22Rv1 (cell line): ENCODE measurements around the gene VASN.

Experiments
- ZFX ChIP-seq: fragments of 450-650 bp; IDR thresholded peaks from 2 replicates; pipeline ENCODE4 v1.6.1; 2017; ENCODE audit warnings: antibody characterized with exemption, borderline replicate concordance
- TF ChIP-seq, protein P1 (sequence below): fragments of 450-650 bp; IDR thresholded peaks from 2 replicates; pipeline ENCODE4 v1.5.1; 2017; ENCODE audit warnings: mild to moderate bottlenecking

DNA sequence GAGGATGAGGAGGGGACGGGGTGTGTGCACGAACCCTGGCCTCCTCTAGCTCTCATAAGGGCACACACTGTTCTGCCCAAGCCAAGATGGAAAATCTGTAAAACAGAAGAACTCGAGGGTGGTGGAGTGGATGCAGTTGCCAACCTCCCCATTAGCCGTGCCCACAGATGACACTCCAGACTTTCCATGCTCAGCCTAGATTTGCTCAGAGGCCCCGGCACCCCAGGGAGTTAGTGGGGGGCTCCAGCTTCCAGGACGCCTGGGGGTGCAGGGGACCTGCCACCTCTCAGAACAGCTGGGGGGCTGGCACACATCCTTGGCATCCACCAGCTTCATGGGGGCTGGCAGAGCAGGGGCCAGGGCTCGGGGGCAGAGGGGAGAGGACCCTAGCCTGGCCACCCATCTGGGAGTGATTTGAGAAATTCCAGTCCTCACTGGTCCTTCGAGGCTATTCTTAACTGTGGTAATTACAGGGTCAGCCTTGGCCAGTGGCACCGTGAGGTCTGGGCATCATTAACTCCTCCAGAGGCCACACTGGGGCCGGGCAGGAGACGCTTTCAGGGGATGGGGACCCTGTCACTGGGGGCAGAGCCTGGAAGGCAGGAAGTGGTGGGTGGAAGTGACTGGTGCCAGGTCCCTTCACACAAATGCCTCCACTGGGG lies 14.3 kb downstream of the VASN start:
- TF ChIP-seq, protein P1, sequence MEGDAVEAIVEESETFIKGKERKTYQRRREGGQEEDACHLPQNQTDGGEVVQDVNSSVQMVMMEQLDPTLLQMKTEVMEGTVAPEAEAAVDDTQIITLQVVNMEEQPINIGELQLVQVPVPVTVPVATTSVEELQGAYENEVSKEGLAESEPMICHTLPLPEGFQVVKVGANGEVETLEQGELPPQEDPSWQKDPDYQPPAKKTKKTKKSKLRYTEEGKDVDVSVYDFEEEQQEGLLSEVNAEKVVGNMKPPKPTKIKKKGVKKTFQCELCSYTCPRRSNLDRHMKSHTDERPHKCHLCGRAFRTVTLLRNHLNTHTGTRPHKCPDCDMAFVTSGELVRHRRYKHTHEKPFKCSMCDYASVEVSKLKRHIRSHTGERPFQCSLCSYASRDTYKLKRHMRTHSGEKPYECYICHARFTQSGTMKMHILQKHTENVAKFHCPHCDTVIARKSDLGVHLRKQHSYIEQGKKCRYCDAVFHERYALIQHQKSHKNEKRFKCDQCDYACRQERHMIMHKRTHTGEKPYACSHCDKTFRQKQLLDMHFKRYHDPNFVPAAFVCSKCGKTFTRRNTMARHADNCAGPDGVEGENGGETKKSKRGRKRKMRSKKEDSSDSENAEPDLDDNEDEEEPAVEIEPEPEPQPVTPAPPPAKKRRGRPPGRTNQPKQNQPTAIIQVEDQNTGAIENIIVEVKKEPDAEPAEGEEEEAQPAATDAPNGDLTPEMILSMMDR = no peak
- no peak for TF ChIP-seq ZFX
